Immature natural killer cell (primary cell): ENCODE measurements around the gene ANKH. TPM values are rescaled to one million over a fixed set of nuclear protein-coding genes. Genes with fewer than 3 reads are reported as not detected.

Experiments used
- DNase-seq, 3 donors: peaks; one replicate each; pipeline ENCODE4 v3.0.0; 2022; ENCODE audit warnings: mixed read lengths in 1 of 3
- H3K27ac Mint-ChIP-seq, 6 donors: one replicate each; pipeline ENCODE4 v1.8.0; 2020; ENCODE audit warnings: mixed read lengths in 6 of 6, mild to moderate bottlenecking in 5 of 6, inconsistent platforms in 4 of 6, moderate library complexity in 3 of 6
- H3K27me3 Mint-ChIP-seq, 3 donors: one replicate each; pipeline ENCODE4 v1.8.0; 2020 to 2021; ENCODE audit warnings: low read depth in 3 of 3, mild to moderate bottlenecking in 3 of 3, mixed read lengths in 3 of 3, moderate library complexity in 3 of 3, inconsistent platforms in 1 of 3
- H3K36me3 Mint-ChIP-seq, 3 donors: one replicate each; pipeline ENCODE4 v1.8.0; 2020; ENCODE audit warnings: mixed read lengths in 3 of 3, inconsistent platforms in 2 of 3, mild to moderate bottlenecking in 2 of 3
- H3K4me1 Mint-ChIP-seq, 2 donors: one replicate each; pipeline ENCODE4 v1.8.0; 2020; ENCODE audit warnings: inconsistent platforms in 2 of 2, mild to moderate bottlenecking in 2 of 2, mixed read lengths in 2 of 2, moderate library complexity in 1 of 2
- H3K4me3 Mint-ChIP-seq, 5 donors: one replicate each; pipeline ENCODE4 v1.8.0; 2020; ENCODE audit warnings: mild to moderate bottlenecking in 5 of 5, mixed read lengths in 5 of 5, inconsistent platforms in 3 of 5, moderate library complexity in 3 of 5
- H3K9me3 Mint-ChIP-seq, 6 donors: one replicate each; pipeline ENCODE4 v1.8.0; 2020; ENCODE audit warnings: mild to moderate bottlenecking in 6 of 6, mixed read lengths in 6 of 6, inconsistent platforms in 4 of 6, moderate library complexity in 3 of 6
- polyA plus RNA-seq, 3 donors: library from polyadenylated mRNA; unstranded; fragments of 300-500 nt; fragmentation: Illumina TruSeq; gene quantifications; one replicate each; pipeline ENCODE4 v1.2.3, GENCODE V29; 2021

The ANKH gene
- polyA plus RNA-seq, 3 donors from 2014 or later: 20.8 to 26.5 (median 25.4) TPM

GRCh38 chr5:14702238-14702839 lies 169.2 kb downstream of the ANKH start:
- peaks cover 0 to 5% (median 3%) of the 10 kb centered on the region in 3 donors for H3K27me3 Mint-ChIP-seq
- H3K9me3 Mint-ChIP-seq: no peaks in the 10 kb centered on the region
- peaks cover 63 to 71% of the 10 kb centered on the region in 2 donors for H3K4me1 Mint-ChIP-seq
- peak overlapping the region in 3 of 5 donors; percentile 25 to 56 (median 50) for H3K4me3 Mint-ChIP-seq
- DNase-seq: peak in 2 of 3 donors; percentile 16 to 20
- H3K27ac Mint-ChIP-seq: peak overlapping the region; percentile 78 to 93 (median 85)
- peaks cover 12 to 32% (median 12%) of the 10 kb centered on the region in 3 donors for H3K36me3 Mint-ChIP-seq

DNA sequence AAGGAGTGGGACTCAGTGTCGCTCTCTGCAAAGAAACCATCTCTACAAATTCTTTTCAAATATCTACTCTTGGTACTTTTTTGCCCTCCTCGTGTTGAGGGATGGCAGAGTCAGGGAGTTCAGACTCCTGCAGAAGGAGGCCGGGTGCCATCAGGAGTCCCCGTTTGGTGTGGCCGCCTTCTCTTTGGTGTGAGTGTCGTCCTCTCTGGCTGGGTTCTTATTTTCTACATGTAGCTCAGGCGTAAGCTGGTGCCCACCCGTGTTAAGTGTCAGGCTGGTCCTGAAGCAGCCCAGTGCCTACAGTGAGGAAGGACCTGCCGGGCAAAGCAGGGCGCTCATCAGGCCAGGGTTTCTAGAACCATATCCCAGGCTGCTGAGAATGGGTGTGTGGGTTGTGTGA lies 170.0 kb downstream of the ANKH start:
- H3K4me1 Mint-ChIP-seq: peaks cover 61 to 67% of the 10 kb centered on the region in 2 donors
- H3K27ac Mint-ChIP-seq: peak overlapping the region; percentile 78 to 93 (median 85)

GRCh38 chr5:14700478-14701436 lies 170.8 kb downstream of the ANKH start:
- H3K36me3 Mint-ChIP-seq: peaks cover 11 to 36% (median 18%) of the 10 kb centered on the region in 3 donors
- DNase-seq: no peak
- peaks cover 3 to 5% (median 4%) of the 10 kb centered on the region in 3 donors for H3K27me3 Mint-ChIP-seq
- H3K27ac Mint-ChIP-seq: peak overlapping the region in 4 of 6 donors; percentile 59 to 93 (median 85)
- H3K4me3 Mint-ChIP-seq: peak overlapping the region in 1 of 5 donors; percentile 21
- H3K9me3 Mint-ChIP-seq: no peaks in the 10 kb centered on the region
- peaks cover 60 to 67% of the 10 kb centered on the region in 2 donors for H3K4me1 Mint-ChIP-seq

More for the DNA sequence above, 170.0 kb downstream of the ANKH start:
- Mint-ChIP-seq H3K4me3 (peak overlapping the region in 2 of 5 donors; percentile 34 to 47), H3K36me3 (peaks cover 11 to 31% (median 13%) of the 10 kb centered on the region in 3 donors), H3K27me3 (peaks cover 1 to 5% (median 3%) of the 10 kb centered on the region in 3 donors), H3K9me3 (no peaks in the 10 kb centered on the region)
- DNase-seq: no peak

GRCh38 chr5:14699807-14700400 lies 171.7 kb downstream of the ANKH start:
- Mint-ChIP-seq H3K36me3 (peaks cover 11 to 39% (median 20%) of the 10 kb centered on the region in 3 donors), H3K27ac (peak overlapping the region in 4 of 6 donors; percentile 4 to 78 (median 54))

DNA sequence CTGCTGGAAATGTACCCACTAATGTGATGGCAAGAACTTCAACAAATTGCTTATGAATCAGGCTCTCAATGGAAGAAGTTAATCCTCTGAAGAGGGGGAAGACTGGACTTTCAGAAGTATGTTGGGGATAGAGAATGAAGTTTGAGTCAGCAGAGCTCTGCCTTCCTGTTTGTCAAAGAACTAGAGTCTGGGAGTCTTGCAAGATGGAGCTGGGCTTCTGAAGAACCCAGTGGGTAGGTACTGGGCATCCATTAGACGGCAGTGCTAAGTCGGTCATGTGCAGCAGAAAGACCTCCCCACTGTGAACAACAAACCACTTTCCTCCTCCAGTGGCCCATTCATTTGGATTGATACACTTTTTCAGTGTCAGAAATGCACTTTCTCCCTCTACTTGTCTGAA lies 172.4 kb downstream of the ANKH start:
- Mint-ChIP-seq H3K4me3 (no peak overlapping the region), H3K27me3 (peaks cover 3 to 5% (median 4%) of the 10 kb centered on the region in 3 donors), H3K4me1 (peaks cover 52 to 53% of the 10 kb centered on the region in 2 donors), H3K27ac (peak overlapping the region in 4 of 6 donors; percentile 22 to 65 (median 43)), H3K36me3 (peaks cover 11 to 42% (median 21%) of the 10 kb centered on the region in 3 donors), H3K9me3 (no peaks in the 10 kb centered on the region)
- no peak for DNase-seq

More at GRCh38 chr5:14699807-14700400, 171.7 kb downstream of the ANKH start:
- Mint-ChIP-seq H3K27me3 (peaks cover 3 to 5% (median 4%) of the 10 kb centered on the region in 3 donors), H3K4me3 (no peak overlapping the region), H3K4me1 (peaks cover 55 to 60% of the 10 kb centered on the region in 2 donors), H3K9me3 (no peaks in the 10 kb centered on the region)
- DNase-seq: no peak

- Mint-ChIP-seq H3K4me3 (no peak overlapping the region), H3K27me3 (peaks cover 3 to 6% (median 4%) of the 10 kb centered on the region in 3 donors), H3K4me1 (peaks cover 49 to 50% of the 10 kb centered on the region in 2 donors), H3K36me3 (peaks cover 15 to 46% (median 26%) of the 10 kb centered on the region in 3 donors), H3K9me3 (no peaks in the 10 kb centered on the region), H3K27ac (peak overlapping the region in 1 of 6 donors; percentile 82)
- DNase-seq: no peak
Observed at GRCh38 chr5:14698495-14698894, 173.1 kb downstream of the ANKH start.

DNA sequence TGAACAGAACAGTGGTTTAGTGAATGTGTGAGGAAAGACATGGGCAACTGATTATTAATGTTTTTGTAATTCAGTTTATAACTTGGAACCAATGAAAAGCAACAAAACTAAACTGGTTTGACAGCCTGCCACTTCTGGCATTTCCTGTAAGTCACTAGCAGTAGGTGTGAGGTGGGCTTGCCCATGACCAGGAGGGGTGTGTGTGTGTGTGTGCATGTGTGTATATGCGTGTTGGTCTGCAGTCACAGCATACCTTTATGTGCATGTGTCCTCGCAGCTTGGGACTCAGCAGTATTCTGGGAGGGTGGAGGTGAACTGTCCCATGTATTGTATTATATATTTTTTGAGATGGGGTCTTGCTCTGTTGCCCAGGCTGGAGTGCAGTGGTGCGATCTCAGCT lies 174.7 kb downstream of the ANKH start:
- DNase-seq: no peak
- Mint-ChIP-seq H3K36me3 (peaks cover 18 to 57% (median 39%) of the 10 kb centered on the region in 3 donors), H3K27ac (peak overlapping the region in 5 of 6 donors; percentile 13 to 54 (median 32)), H3K27me3 (peaks cover 2 to 9% (median 4%) of the 10 kb centered on the region in 3 donors), H3K4me1 (peaks cover 33 to 35% of the 10 kb centered on the region in 2 donors), H3K4me3 (no peak overlapping the region), H3K9me3 (no peaks in the 10 kb centered on the region)

DNA sequence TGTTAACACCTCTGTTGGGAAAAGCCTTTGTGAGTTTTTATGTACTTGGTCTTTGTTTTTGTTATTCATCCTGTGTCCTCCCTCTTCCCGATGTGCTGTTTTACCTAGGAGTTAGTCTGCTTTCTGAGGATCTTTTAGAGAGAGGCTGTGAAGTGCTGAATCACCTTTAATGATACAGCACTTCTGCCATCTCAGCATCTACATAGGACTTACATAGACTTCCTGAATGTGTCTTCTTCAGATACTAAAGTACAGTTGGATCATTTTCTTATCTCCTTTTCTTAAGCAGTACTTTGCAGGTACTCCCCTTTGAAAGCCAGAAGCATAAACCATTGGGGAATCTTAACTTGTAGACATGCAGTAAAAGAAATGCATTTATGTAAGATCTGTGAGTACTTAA lies 175.5 kb downstream of the ANKH start:
- no peaks in the 10 kb centered on the region for H3K9me3 Mint-ChIP-seq
- H3K4me1 Mint-ChIP-seq: peaks cover 25 to 27% of the 10 kb centered on the region in 2 donors
- peak overlapping the region; percentile 13 to 56 (median 36) for H3K27ac Mint-ChIP-seq
- H3K4me3 Mint-ChIP-seq: no peak overlapping the region
- H3K36me3 Mint-ChIP-seq: peaks cover 21 to 61% (median 39%) of the 10 kb centered on the region in 3 donors
- H3K27me3 Mint-ChIP-seq: peaks cover 0 to 7% (median 4%) of the 10 kb centered on the region in 3 donors
- no peak for DNase-seq

GRCh38 chr5:14695152-14695551 lies 176.4 kb downstream of the ANKH start:
- no peak overlapping the region for H3K4me3 Mint-ChIP-seq
- H3K27me3 Mint-ChIP-seq: peaks cover 0 to 7% (median 4%) of the 10 kb centered on the region in 3 donors
- DNase-seq: no peak
- no peaks in the 10 kb centered on the region for H3K9me3 Mint-ChIP-seq
- H3K27ac Mint-ChIP-seq: no peak overlapping the region
- H3K36me3 Mint-ChIP-seq: peaks cover 30 to 69% (median 47%) of the 10 kb centered on the region in 3 donors
- H3K4me1 Mint-ChIP-seq: peaks cover 21% of the 10 kb centered on the region in 2 donors

GRCh38 chr5:14693070-14693469 lies 178.5 kb downstream of the ANKH start:
- DNase-seq: no peak
- no peak overlapping the region for H3K4me3 Mint-ChIP-seq

DNA sequence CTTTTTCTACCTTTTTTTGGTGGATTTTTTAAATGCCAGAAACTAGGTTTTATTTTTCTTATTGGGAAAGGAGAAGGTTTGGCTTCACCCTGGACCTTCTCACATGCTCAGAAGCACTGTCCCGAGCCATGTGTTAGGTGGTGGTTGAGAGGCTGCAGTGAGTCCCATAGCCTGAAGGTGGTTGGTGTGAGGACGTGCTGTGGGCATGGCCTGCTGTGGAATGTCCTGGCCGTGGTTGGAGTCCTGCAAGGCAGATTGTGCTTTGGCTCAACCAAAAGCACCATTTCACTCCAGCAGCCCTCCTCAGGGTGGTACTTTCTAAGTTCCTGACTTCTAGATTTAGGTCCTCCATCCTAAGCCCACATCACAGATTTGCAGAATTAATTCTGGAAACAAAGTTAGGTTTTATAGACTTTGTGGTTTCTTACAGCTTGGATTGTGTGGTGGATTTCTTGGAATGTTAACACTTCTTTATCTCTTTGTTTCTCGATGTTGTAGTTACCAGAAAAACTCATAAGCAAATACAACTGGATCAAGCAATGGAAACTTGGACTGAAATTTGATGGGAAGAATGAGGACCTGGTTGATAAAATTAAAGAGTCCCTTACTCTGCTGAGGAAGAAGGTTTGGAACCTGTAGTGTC lies 184.4 kb downstream of the ANKH start:
- H3K4me1 Mint-ChIP-seq: peaks cover 20 to 38% of the 10 kb centered on the region in 2 donors
- peak overlapping the region in 2 of 6 donors; percentile 24 to 46 for H3K27ac Mint-ChIP-seq
- no peak for DNase-seq
- H3K36me3 Mint-ChIP-seq: peaks cover 39 to 61% (median 42%) of the 10 kb centered on the region in 3 donors
- no peaks in the 10 kb centered on the region for H3K9me3 Mint-ChIP-seq
- peaks cover 0 to 1% (median 0%) of the 10 kb centered on the region in 3 donors for H3K27me3 Mint-ChIP-seq
- no peak overlapping the region for H3K4me3 Mint-ChIP-seq

More at GRCh38 chr5:14693070-14693469, 178.5 kb downstream of the ANKH start:
- H3K9me3 Mint-ChIP-seq: no peaks in the 10 kb centered on the region
- peaks cover 0 to 7% (median 4%) of the 10 kb centered on the region in 3 donors for H3K27me3 Mint-ChIP-seq
- H3K4me1 Mint-ChIP-seq: peaks cover 22 to 28% of the 10 kb centered on the region in 2 donors
- peaks cover 35 to 66% (median 54%) of the 10 kb centered on the region in 3 donors for H3K36me3 Mint-ChIP-seq
- H3K27ac Mint-ChIP-seq: no peak overlapping the region

DNA sequence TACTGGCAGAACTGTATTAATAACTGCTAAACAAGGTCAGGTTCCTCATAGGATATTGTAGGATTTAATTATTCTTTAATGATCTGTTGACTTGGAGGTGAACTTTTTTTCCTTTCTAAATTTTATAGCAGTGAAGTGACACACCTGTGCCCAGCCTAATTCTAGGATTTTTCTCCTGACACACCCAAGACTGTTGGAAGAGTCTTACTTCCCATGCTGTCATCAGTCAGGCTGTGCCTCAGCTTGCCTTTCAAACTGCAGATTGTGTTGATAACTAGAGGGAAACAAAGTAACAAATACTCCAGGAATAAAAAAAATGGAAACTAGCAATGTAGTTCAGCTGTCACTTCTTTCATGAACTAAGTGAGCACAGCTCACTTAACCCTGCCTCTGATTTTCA lies 185.1 kb downstream of the ANKH start:
- Mint-ChIP-seq H3K4me3 (peak overlapping the region in 1 of 5 donors; percentile 10), H3K4me1 (peaks cover 20 to 38% of the 10 kb centered on the region in 2 donors), H3K27me3 (peaks cover 0 to 1% (median 0%) of the 10 kb centered on the region in 3 donors), H3K27ac (peak overlapping the region in 1 of 6 donors; percentile 57), H3K36me3 (peaks cover 41 to 67% (median 41%) of the 10 kb centered on the region in 3 donors), H3K9me3 (no peaks in the 10 kb centered on the region)
- DNase-seq: no peak
